COLO668 (cell line): ENCODE results near the gene CD46.

Experiments used
- DNase-seq: peaks from one replicate; lab custom pipeline; 2025; ENCODE audit not compliant: unreplicated experiment; lab: John Stamatoyannopoulos, UW

Gene CD46

GRCh38 chr1:207794861-207795260, 43.0 kb downstream of the CD46 start:
- no peak for DNase-seq

- DNase-seq: peak; percentile 76
Measured at GRCh38 chr1:207797229-207797973, 45.5 kb downstream of the CD46 start.

DNA sequence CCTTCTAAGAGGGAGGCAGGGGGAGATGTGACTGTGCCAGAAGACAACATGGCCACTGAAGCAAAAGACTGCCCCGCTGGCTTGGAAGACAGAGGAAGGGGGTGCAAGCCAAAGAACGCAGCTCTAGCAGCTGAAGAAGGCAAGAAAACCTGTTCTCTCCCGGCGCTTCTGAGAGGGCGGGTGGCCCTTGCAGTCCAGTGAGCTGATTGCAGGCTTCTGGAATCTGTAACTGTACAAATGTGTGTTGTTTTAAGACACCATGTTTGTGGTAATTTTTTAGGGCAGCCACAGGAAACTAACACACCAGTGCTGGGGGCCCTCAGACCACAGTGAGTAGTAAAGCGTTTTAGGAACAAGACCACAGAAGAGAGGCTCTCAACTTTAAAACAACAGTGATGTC, 47.0 kb downstream of the CD46 start:
- DNase-seq: no peak

DNA sequence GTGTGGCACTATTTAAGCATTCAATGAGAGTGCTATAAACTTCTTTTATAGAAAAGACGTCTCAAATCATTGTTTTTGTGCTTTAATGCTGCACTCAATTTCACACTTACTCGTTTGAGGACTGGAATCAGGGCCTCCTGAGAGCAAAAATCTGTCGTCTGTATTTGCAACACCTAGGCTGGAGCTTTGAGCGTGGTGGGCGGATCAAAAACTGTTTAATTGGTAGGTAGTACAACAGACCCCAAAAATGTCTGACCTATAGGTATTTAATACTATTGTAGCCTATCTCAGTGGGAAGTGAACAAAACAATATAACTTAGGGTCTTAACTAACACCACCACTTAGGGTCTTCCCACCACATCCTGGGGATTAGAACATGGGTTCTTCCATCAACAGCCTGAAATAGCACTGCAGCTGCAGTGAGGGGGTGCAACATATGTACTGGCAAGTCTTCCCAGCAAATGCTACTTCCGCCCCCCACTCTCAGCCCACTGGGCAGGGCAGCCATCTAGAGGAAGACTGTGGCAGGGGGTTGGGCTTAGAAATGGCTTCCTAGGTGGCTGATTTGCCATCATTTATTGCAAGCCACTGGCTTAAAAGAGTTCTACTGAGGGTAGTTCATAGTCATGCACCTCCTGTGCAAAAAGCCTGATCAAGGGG, 48.3 kb downstream of the CD46 start:
- DNase-seq: no peak

- DNase-seq: no peak
Measured at GRCh38 chr1:207801819-207802218, 50.0 kb downstream of the CD46 start.

GRCh38 chr1:207803678-207804077, 51.8 kb downstream of the CD46 start:
- no peak for DNase-seq

DNA sequence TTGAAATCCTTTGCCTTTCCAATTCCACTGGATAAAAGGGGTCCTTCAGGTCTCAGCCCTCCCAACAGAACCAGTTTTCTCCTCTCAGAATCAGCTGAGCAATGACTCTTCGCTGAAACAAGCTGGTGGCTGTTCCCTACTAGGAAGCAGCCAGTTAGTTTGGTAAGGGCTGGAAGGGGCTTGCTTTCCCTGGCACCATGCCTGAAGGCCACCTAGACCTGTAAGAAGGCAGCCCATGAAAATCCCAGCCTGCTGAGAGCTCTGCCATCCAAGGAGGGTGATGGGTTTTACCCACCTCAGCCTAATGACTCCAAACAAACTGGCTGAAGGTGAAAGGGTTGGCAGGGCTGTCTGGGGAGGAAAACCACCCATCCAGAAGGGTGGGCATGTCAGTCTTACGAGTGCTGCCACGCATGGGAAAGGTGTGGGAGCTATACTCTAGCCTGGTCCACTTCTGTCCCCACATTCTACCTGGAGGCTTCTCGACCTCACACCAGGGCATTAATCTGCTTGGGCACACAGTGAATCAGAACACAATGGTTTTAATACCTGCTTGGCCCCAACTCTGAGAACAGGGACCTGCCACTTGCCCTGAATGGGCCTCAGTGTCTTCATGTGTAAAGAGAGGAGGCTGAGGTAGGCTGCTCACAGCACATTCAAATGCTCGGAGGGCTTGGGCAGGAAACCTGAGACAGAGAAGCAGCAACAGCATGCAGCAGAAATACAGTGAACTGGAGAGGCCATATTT, 53.0 kb downstream of the CD46 start:
- no peak for DNase-seq

GRCh38 chr1:207805841-207806421, 54.1 kb downstream of the CD46 start:
- no peak for DNase-seq

DNA sequence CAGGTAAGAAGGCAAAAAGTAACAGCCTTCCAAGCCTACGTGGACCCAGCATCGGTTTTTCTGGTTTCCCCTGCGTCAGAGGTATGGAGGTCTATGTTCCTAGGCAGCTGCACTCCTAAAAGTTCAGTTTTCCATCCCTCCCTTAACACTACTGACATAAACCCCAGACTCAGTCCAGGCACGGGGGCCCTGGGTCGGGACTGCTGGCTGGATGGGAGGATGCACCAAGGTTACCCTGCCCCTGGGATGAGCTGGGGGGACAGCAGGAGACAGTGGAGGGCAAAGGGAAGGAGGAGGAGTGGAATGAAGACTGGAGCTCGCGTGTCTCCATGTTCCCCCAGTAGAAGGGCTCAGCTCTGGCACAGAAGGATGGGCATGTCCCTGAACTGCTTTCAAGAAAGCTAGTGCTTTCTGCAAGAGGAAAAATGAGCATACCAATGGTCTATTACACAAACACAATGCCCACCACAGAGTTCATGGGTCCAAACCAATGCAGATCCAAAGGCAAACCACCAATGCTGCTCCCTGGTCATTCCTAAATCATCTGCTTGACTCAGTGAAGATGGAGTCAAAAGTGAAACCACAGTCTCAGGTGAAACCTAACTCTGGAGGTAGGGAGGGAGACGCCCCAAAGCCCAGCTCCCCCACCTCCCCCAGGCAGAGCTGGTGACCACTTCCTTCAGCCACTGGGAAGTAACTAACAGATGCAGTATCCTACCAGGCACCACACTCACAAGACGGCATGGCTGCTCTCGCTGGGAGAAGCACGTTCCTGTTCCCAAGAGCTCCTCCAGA, 54.9 kb downstream of the CD46 start:
- DNase-seq: no peak

- no peak for DNase-seq
Measured at GRCh38 chr1:207807326-207807689, 55.5 kb downstream of the CD46 start.

DNA sequence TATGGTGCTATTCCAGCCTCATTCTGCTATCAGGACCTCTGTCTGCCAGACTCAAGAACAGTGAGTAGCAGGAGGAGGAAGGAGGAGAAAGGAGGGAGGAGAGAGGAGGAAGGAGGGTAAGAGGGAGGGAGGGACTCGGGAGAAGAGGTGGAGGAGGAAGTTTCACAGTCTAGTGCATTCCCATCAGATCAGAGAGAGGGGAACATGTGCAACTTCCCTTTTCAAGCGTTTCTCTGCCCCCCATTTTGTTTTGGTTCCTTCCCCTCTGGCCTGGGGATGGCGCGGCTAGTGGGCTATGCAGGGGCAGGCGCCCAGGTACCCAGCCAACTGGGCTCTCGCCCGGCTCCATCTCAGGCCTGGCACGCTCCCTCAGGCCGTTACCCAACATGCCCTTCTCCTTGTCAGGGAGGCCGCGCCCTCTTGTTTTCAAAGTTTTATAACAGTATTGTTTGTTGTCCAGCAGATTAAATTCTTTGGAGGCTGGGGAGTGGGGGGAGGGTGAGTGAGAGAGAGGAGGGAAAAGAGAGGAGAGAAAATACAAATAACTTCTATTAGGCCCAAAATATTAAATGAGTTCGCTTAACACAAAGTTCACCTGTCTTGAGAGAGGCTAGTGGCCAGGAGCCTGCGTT, 56.0 kb downstream of the CD46 start:
- DNase-seq: no peak

GRCh38 chr1:207808322-207808705, 56.5 kb downstream of the CD46 start:
- no peak for DNase-seq

GRCh38 chr1:207808911-207809555, 57.2 kb downstream of the CD46 start:
- DNase-seq: no peak

- no peak for DNase-seq
Measured at GRCh38 chr1:207810173-207810572, 58.3 kb downstream of the CD46 start.

GRCh38 chr1:207810606-207811295, 58.9 kb downstream of the CD46 start:
- no peak for DNase-seq

DNA sequence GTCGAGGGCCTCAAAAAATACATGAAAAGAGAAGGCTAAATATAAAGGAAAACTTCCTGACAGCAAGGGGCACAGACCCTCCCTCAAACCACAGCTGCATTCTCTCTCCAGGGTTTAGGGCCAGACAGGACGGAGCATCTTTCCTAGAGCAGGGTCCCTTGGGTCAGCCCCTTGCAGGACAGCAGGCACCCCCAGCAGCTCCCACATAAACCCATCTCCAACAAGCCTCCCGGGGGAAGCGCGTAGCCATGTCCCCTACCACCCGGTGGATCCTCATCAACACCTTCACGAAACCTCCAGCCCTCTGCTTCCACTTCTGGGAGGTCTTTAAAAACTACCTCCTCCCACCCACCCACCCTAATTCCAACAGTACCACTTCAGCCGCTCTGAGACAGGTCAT, 59.5 kb downstream of the CD46 start:
- DNase-seq: no peak

GRCh38 chr1:207811920-207812720, 60.3 kb downstream of the CD46 start:
- DNase-seq: peak; percentile 43

- no peak for DNase-seq
Measured at GRCh38 chr1:207812778-207813511, 61.1 kb downstream of the CD46 start.
